ACC112 (cell line): Measurements from ENCODE around the gene C22orf31.

Experiments
- H2AFZ ChIP-seq: fragments of 200-600 bp; sonication (generic); one replicate; pipeline ENCODE4 v1.6.0; 2017; ENCODE audit warnings: antibody characterized with exemption, low read length; ENCODE audit not compliant: unreplicated experiment
- H3K27ac ChIP-seq: fragments of 200-600 bp; sonication (generic); 2 replicates; pipeline ENCODE4 v1.5.1; 2014; ENCODE audit warnings: low read depth, mild to moderate bottlenecking, antibody characterized with exemption, low read length, moderate library complexity
- H3K27me3 ChIP-seq: fragments of 200-600 bp; sonication (generic); 2 replicates; pipeline ENCODE4 v1.6.1; 2014; ENCODE audit warnings: mild to moderate bottlenecking, antibody characterized with exemption, low read length, moderate library complexity, mixed read lengths; ENCODE audit not compliant: insufficient read depth
- H3K36me3 ChIP-seq: fragments of 200-600 bp; sonication (generic); 2 replicates; pipeline ENCODE4 v1.6.1; 2016; ENCODE audit warnings: mild to moderate bottlenecking, antibody characterized with exemption, low read length, moderate library complexity, mixed read lengths; ENCODE audit not compliant: insufficient read depth
- H3K4me1 ChIP-seq: fragments of 200-600 bp; sonication (generic); one replicate; pipeline ENCODE4 v1.6.1; 2016; ENCODE audit warnings: low read length, mixed read lengths; ENCODE audit not compliant: insufficient read depth, unreplicated experiment, control insufficient read depth
- H3K4me3 ChIP-seq: fragments of 200-600 bp; sonication (generic); 2 replicates; pipeline ENCODE4 v1.5.1; 2014; ENCODE audit warnings: mild to moderate bottlenecking, low read depth, low read length
- H3K79me2 ChIP-seq: fragments of 200-600 bp; sonication (generic); one replicate; pipeline ENCODE4 v1.6.0; 2016; ENCODE audit warnings: low read length; ENCODE audit not compliant: control insufficient read depth, unreplicated experiment, insufficient read depth

Gene C22orf31

DNA sequence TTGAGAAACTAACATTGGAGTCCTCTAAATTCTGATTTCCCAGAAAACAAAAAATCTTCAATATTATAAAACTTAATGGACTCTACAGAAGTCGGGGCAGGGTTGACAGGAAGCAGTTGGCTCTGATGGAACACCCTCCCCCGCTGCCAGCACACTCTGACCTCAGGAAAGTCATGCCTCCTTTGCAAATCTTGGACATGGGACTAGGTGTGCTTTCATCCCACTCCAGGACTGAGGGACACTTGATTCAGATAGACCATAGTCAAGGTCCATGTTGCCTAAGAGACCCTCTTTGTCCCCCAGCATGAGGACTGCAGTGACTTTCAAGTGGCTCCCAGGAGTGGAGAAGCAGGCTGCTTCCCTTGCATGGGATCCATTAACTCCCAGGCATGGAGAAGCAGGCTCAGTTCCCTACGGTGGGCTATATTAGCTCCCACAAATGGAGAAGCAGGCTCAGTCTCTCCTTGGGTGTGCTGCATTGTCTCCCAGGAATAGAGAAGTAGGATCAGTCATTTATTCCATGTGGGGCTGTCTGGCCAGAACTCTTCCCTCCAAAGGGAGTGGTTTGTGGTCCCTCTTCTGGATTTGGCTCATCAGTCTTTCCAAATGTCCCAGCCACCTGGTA lies 38.3 kb downstream of the C22orf31 start:
- Histone ChIP-seq H3K4me3 (no peak overlapping the region), H3K36me3 (no peaks in the 10 kb centered on the region), H2AFZ (no peak overlapping the region), H3K4me1 (no peaks in the 10 kb centered on the region), H3K27ac (no peak overlapping the region), H3K79me2 (no peaks in the 10 kb centered on the region), H3K27me3 (no peaks in the 10 kb centered on the region)

DNA sequence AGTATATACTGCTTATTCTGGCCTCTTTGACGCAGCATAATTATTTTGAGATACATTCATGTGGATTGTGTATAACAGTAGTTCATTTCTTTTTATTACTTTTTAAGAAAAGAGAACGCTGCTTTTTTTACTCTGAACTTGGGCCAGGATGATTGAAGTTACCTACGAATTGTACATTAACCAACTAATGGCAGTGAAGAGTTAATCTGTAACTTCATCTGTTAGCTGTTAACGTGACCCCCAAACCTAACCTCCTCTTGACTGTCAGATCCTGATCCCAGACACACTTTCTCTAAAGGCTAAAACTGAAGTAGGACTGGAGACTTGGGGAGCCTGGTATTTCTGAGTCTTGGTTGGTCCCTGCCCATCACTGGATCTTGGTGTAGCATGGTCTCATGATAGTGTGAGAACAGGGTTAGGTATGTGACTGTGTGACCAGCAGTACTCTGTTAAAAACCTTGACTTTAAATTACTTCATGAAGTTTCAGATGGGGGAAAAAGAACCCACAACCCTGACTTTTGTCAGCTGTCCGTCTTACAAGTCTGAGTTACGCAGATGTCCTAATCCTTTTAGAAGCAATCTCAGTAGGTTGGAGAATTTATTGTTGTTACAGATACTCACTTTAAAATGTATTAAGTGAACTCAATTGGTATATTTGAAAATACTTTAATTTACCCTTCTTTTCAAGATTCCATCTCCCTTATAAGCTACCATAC lies 39.4 kb downstream of the C22orf31 start:
- Histone ChIP-seq H2AFZ (no peak overlapping the region), H3K79me2 (no peaks in the 10 kb centered on the region), H3K4me3 (no peak overlapping the region), H3K27me3 (no peaks in the 10 kb centered on the region), H3K4me1 (no peaks in the 10 kb centered on the region), H3K36me3 (no peaks in the 10 kb centered on the region), H3K27ac (no peak overlapping the region)

DNA sequence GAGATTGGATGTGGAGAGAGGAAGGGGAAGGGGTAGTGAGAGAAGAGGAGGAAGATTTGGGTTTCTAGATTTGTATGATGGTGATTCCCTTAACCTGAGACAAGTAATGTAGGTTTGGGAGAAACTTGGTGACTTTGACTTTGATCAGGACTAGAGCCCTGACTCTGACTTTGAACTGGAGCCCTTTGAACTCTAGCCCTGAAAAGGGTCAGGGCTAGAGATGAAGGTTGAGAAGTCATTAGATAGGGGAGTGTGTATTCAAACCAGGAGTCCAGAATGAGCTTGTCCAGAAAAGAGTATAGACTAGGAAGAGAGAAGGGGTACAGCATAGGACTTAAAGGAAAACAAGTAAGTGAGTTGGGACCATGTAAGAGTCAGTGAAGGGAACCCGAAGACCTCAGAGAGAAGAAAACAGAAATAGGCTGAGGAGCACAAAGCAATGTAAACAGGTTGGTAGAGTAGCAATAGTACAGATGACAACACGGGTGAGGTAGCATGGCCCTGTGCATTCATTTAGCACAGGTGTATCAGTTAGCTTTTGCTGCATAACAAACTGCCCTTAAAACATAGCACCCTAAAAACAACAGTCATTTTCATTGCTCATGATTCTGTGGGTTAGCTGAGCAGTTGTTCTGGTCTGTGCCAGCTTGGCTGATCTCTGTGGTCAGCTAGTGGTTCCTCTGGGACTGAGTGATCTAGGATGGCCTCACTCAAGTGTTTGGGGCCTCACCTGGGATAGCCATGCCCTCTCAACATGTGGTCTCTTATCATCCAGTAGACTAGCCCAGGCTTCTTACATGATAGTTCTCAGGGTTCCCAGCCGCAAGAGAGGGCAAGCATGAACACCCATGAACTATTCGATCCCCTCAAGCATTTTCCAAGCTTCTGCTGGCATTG lies 43.1 kb downstream of the C22orf31 start:
- no peak overlapping the region for H3K27ac ChIP-seq
- no peaks in the 10 kb centered on the region for H3K36me3 ChIP-seq
- no peak overlapping the region for H3K4me3 ChIP-seq
- H3K4me1 ChIP-seq: no peaks in the 10 kb centered on the region
- H2AFZ ChIP-seq: no peak overlapping the region
- H3K79me2 ChIP-seq: no peaks in the 10 kb centered on the region
- H3K27me3 ChIP-seq: no peaks in the 10 kb centered on the region

DNA sequence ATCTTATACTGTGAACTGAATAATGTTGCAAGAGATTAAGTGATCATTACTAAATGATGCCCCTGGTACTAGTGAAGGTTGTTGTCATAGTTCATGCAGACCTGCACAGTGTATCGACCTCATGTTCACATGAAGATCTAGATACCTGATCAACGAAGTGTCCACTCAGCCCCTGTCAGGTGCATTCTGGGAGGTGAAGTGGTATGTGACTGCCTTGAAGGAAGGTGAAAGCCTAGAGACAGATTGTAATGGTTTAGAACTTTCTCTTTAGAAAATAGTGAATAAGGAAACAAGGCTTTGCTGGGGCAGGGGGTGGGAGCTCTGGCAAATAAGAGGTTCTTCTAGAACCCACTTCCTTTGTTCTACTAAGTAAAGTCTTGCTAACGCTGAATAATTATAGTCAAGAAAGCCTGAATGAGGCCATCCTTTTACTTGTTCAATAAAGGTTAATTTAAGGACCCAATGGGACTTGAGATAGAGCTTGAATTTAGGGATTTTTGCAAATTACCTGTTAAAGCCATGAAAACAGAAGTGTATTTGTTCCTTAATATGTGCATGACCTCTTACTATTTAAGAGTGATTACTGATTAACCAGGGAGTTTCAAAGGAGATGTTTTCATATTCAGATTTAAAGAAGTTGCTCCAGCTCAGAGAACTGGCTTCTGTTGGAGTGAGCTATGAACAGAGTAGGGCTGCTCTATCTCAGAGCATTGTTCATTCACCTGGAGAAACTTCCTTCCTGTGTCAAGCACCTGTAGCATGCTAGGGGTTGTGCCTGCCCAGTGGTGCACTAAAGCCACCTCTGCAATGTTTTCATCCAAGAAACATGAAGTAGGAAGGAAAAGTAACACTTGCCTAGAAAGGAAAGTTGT lies 45.3 kb downstream of the C22orf31 start:
- H3K79me2 ChIP-seq: no peaks in the 10 kb centered on the region
- H2AFZ ChIP-seq: no peak overlapping the region
- H3K4me1 ChIP-seq: no peaks in the 10 kb centered on the region
- H3K27ac ChIP-seq: no peak overlapping the region
- no peak overlapping the region for H3K4me3 ChIP-seq
- no peaks in the 10 kb centered on the region for H3K27me3 ChIP-seq
- H3K36me3 ChIP-seq: no peaks in the 10 kb centered on the region

DNA sequence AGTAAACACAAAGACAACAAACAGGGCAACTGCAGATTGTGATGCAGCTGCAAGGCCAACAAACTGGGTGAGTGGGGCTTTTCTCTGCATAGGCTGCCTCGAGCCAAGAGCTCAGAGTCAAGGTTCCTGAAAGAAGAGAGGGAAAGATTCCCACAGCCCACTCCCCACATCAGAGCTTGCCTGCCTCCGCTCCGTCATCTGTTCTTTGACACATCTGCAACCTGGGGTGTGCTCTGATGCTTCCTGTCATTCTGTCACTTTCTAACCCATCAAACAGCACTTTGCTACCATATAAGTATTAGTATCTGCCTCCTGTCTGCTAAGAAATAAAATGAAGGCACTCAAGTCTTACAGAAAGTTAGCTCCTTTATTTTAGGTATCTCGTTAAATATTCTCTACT lies 46.9 kb downstream of the C22orf31 start:
- Histone ChIP-seq H3K4me1 (no peaks in the 10 kb centered on the region), H3K36me3 (no peaks in the 10 kb centered on the region), H3K27ac (no peak overlapping the region), H3K27me3 (no peaks in the 10 kb centered on the region), H3K79me2 (no peaks in the 10 kb centered on the region), H2AFZ (no peak overlapping the region), H3K4me3 (no peak overlapping the region)

DNA sequence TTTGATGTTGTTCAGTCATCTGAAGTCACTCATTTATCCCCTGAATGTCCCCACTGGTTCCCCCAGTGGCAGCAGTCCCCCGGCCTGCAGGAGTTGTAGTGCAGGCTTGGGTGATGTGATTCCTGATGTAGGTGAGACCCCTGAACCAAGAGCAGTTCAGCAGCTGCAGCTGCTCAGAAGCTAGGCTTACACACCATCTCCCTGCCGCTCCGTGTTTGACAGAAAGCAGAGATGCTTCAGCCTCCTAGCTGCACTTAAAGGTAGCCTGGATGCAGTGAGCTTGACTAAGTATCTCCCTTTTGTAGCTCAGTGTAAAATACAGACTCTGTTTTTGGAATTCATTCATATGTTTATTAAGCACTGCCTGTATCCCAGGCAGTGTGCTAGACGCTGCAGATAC lies 47.3 kb downstream of the C22orf31 start:
- Histone ChIP-seq H3K36me3 (no peaks in the 10 kb centered on the region), H3K4me1 (no peaks in the 10 kb centered on the region), H3K27ac (no peak overlapping the region), H3K79me2 (no peaks in the 10 kb centered on the region), H3K4me3 (no peak overlapping the region), H3K27me3 (no peaks in the 10 kb centered on the region), H2AFZ (no peak overlapping the region)

DNA sequence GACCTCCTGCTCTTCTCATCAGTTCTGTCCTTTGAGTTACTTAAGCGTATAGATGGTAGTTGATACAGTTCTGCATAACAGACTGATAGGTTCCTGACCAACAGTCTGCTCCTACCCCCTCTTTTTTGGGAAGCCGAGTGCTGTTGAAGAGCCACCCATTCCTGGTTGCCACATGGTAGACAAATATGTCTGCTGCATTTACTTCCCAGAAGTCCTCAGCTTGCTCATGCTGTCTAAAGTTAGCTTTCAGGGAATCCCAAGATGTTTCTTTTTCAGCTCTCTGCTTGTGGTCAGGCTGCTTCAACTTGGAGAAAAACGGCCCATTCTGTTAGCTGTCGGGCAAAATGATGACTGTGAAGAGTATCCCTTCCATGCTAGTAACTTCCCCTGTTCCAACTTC lies 48.7 kb downstream of the C22orf31 start:
- Histone ChIP-seq H2AFZ (no peak overlapping the region), H3K27me3 (no peaks in the 10 kb centered on the region), H3K27ac (no peak overlapping the region), H3K36me3 (no peaks in the 10 kb centered on the region), H3K4me3 (no peak overlapping the region), H3K4me1 (no peaks in the 10 kb centered on the region), H3K79me2 (no peaks in the 10 kb centered on the region)

DNA sequence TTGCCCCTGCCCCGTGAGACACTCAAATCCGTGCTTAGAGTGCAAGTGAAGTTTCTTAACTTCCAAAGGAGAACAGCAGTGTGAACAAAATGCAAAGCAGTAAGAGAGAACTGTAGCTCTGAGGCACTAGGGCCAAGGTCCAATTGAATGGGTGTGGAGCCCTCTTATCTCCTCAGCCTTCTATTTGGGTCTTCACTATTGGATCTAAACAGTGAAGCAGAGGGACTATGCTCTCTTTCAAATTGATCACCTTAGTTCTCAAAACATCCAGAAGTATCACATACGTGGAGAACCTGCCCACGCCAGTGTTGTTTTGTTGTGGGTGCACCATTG lies 49.6 kb downstream of the C22orf31 start:
- H3K4me3 ChIP-seq: no peak overlapping the region
- H3K79me2 ChIP-seq: no peaks in the 10 kb centered on the region
- no peaks in the 10 kb centered on the region for H3K36me3 ChIP-seq
- no peaks in the 10 kb centered on the region for H3K4me1 ChIP-seq
- no peaks in the 10 kb centered on the region for H3K27me3 ChIP-seq
- no peak overlapping the region for H3K27ac ChIP-seq
- no peak overlapping the region for H2AFZ ChIP-seq

DNA sequence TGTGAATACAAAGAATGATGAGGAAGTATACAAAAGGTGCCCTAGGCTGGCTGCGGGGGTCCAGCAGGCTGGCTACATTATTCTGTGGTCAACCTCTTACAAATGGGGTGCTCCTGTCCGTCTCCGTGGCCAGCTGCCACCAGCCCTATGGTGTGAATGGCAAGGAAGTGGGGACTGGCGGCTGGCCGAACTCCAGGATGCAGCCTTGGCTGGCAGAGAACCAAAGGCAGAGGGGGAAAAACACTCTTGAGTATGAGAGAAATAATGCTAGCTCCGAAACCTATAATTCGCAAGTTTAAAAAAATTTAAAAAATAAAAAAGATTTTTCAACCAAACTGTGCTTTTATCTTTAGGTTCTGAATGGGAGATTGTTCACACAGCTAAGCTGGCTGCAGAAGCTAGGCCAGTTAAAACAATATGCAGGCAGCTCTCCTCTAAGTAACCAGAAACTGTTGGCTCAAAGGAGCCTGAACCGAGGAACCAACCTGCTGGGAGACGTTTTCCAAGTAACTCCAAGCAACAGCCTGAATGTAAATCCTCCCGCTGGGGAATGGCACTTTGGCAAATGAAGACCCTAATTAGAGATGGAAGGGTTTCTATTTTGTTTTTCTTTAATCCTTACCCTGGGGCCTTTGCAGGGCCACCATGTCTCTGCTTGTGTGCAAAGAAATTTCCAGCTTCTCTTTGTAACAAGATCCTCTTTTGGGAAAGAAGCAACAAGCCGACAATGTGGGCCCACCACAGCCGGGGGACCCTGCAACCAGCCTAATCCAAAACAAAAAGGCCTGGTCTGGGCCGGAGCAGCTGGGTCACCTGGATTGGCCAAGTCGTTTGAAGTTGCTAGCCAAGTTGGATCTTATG lies 50.2 kb downstream of the C22orf31 start:
- Histone ChIP-seq H3K27me3 (no peaks in the 10 kb centered on the region), H2AFZ (no peak overlapping the region), H3K4me3 (no peak overlapping the region), H3K36me3 (no peaks in the 10 kb centered on the region), H3K79me2 (no peaks in the 10 kb centered on the region), H3K4me1 (no peaks in the 10 kb centered on the region), H3K27ac (no peak overlapping the region)
